SK-N-MC (cell line): ENCODE results near the gene C17orf67.

Experiments
- DNase-seq: peaks from one replicate; pipeline ENCODE4 v3.0.0-alpha.2; 2011; ENCODE audit warnings: low read depth, low spot score
- H3K27ac ChIP-seq: fragments of 200-600 bp; sonication (generic); 2 replicates; pipeline ENCODE4 v1.5.1; 2016; ENCODE audit warnings: mixed run types
- H3K36me3 ChIP-seq: fragments of 200-600 bp; sonication (generic); 2 replicates; pipeline ENCODE4 v1.6.1; 2017; ENCODE audit warnings: antibody characterized with exemption, low read length, mixed read lengths; ENCODE audit not compliant: insufficient read depth
- H3K4me3 ChIP-seq: fragments of 200-600 bp; sonication (generic); 2 replicates; pipeline ENCODE4 v1.5.1; 2016
- H3K9ac ChIP-seq: fragments of 200-600 bp; sonication (generic); 2 replicates; pipeline ENCODE4 v1.8.0; 2017; ENCODE audit warnings: mixed run types, mixed read lengths; ENCODE audit not compliant: insufficient read length
- H3K9me3 ChIP-seq: fragments of 200-600 bp; sonication (generic); 2 replicates; pipeline ENCODE4 v1.6.1; 2017; ENCODE audit warnings: low read depth, mild to moderate bottlenecking, antibody characterized with exemption, low read length, moderate library complexity, mixed read lengths
- EZH2 ChIP-seq: fragments of 200-600 bp; sonication (generic); IDR thresholded peaks from one replicate; pipeline ENCODE4 v1.6.1; 2017; ENCODE audit warnings: antibody characterized with exemption
- FOXP2 ChIP-seq: optimal IDR thresholded peaks from 2 replicates; pipeline ENCODE3; 2011; ENCODE audit warnings: mild to moderate bottlenecking, moderate library complexity; ENCODE audit not compliant: insufficient read depth; ENCODE audit errors: extremely low read length, control extremely low read depth
- POLR2AphosphoS5 ChIP-seq: IDR thresholded peaks from 2 replicates; pipeline ENCODE4 v1.6.1; 2012; ENCODE audit warnings: mild to moderate bottlenecking, low read depth, low read length, borderline replicate concordance

Gene C17orf67

GRCh38 chr17:56793957-56794356 lies 39.8 kb downstream of the C17orf67 start:
- Histone ChIP-seq H3K27ac (no peak overlapping the region), H3K36me3 (no peaks in the 10 kb centered on the region), H3K4me3 (no peak overlapping the region), H3K9ac (no peak overlapping the region), H3K9me3 (no peaks in the 10 kb centered on the region)
- DNase-seq, result no peak
- TF ChIP-seq POLR2AphosphoS5 (no peak), FOXP2 (no peak), EZH2 (no peak)

- TF ChIP-seq POLR2AphosphoS5, result no peak
- TF ChIP-seq FOXP2, result no peak
- no peak for TF ChIP-seq EZH2
- H3K9ac ChIP-seq, result no peak overlapping the region
- no peak for DNase-seq
Observed at GRCh38 chr17:56793531-56793930, 40.2 kb downstream of the C17orf67 start.

GRCh38 chr17:56792267-56792666 lies 41.5 kb downstream of the C17orf67 start:
- TF ChIP-seq FOXP2 (no peak), EZH2 (no peak), POLR2AphosphoS5 (no peak)
- Histone ChIP-seq H3K4me3 (no peak overlapping the region), H3K9ac (no peak overlapping the region), H3K9me3 (no peaks in the 10 kb centered on the region), H3K36me3 (no peaks in the 10 kb centered on the region), H3K27ac (no peak overlapping the region)
- DNase-seq, result no peak

More at GRCh38 chr17:56793531-56793930, 40.2 kb downstream of the C17orf67 start:
- Histone ChIP-seq H3K9me3 (no peaks in the 10 kb centered on the region), H3K27ac (no peak overlapping the region), H3K36me3 (no peaks in the 10 kb centered on the region), H3K4me3 (no peak overlapping the region)

- no peak for TF ChIP-seq FOXP2
- no peak for TF ChIP-seq POLR2AphosphoS5
- no peaks in the 10 kb centered on the region for H3K9me3 ChIP-seq
Observed at GRCh38 chr17:56786989-56787482, 46.7 kb downstream of the C17orf67 start.

GRCh38 chr17:56785997-56786680 lies 47.6 kb downstream of the C17orf67 start:
- TF ChIP-seq FOXP2, result no peak
- TF ChIP-seq EZH2, result no peak
- no peak for TF ChIP-seq POLR2AphosphoS5
- Histone ChIP-seq H3K9ac (no peak overlapping the region), H3K36me3 (no peaks in the 10 kb centered on the region), H3K27ac (no peak overlapping the region), H3K9me3 (no peaks in the 10 kb centered on the region), H3K4me3 (no peak overlapping the region)
- no peak for DNase-seq

More at GRCh38 chr17:56786989-56787482, 46.7 kb downstream of the C17orf67 start:
- DNase-seq, result no peak
- Histone ChIP-seq H3K36me3 (no peaks in the 10 kb centered on the region), H3K27ac (no peak overlapping the region), H3K4me3 (no peak overlapping the region), H3K9ac (no peak overlapping the region)

GRCh38 chr17:56785405-56785804 lies 48.3 kb downstream of the C17orf67 start:
- no peak overlapping the region for H3K27ac ChIP-seq
- no peak overlapping the region for H3K9ac ChIP-seq

GRCh38 chr17:56782338-56782737 lies 51.4 kb downstream of the C17orf67 start:
- Histone ChIP-seq H3K27ac (no peak overlapping the region), H3K4me3 (no peak overlapping the region), H3K9me3 (no peaks in the 10 kb centered on the region), H3K36me3 (no peaks in the 10 kb centered on the region), H3K9ac (no peak overlapping the region)
- TF ChIP-seq FOXP2 (no peak), POLR2AphosphoS5 (no peak), EZH2 (no peak)
- no peak for DNase-seq

More at GRCh38 chr17:56785405-56785804, 48.3 kb downstream of the C17orf67 start:
- Histone ChIP-seq H3K36me3 (no peaks in the 10 kb centered on the region), H3K9me3 (no peaks in the 10 kb centered on the region), H3K4me3 (no peak overlapping the region)
- TF ChIP-seq POLR2AphosphoS5 (no peak), FOXP2 (no peak), EZH2 (no peak)
- no peak for DNase-seq

GRCh38 chr17:56781906-56782305 lies 51.8 kb downstream of the C17orf67 start:
- H3K36me3 ChIP-seq, result no peaks in the 10 kb centered on the region
- no peak for TF ChIP-seq FOXP2
- no peak for TF ChIP-seq EZH2
- H3K27ac ChIP-seq, result no peak overlapping the region
- no peak for DNase-seq
- no peak overlapping the region for H3K9ac ChIP-seq
- no peaks in the 10 kb centered on the region for H3K9me3 ChIP-seq
- no peak overlapping the region for H3K4me3 ChIP-seq
